OCI-LY3 (cell line): ENCODE measurements around the gene PPY.

Experiments used
- H2AFZ ChIP-seq: fragments of 200-600, 300-600 bp; shearing (Covaris generic); 2 replicates; pipeline ENCODE4 v1.6.0; 2014; ENCODE audit warnings: antibody characterized with exemption, low read depth, low read length
- H3K27ac ChIP-seq: fragments of 200-600, 300-600 bp; sonication (generic); 2 replicates; pipeline ENCODE4 v1.5.1; 2014; ENCODE audit warnings: mild to moderate bottlenecking, low read length, moderate library complexity, mixed read lengths
- H3K27me3 ChIP-seq: fragments of 200-600, 300-600 bp; sonication (generic); 2 replicates; pipeline ENCODE4 v1.6.1; 2014; ENCODE audit warnings: low read depth, low read length, mixed read lengths
- H3K36me3 ChIP-seq: fragments of 200-600, 300-600 bp; sonication (generic); replicated peaks from 2 replicates; pipeline ENCODE3; 2014; ENCODE audit warnings: low read depth, low read length, mixed read lengths
- H3K4me1 ChIP-seq: fragments of 300-600, 200-600 bp; sonication (generic); 2 replicates; pipeline ENCODE4 v1.6.1; 2014; ENCODE audit warnings: low read length, mixed read lengths
- H3K4me2 ChIP-seq: fragments of 200-600, 300-600 bp; sonication (generic); 2 replicates; pipeline ENCODE4 v1.6.1; 2014; ENCODE audit warnings: low read length, mixed read lengths
- H3K4me3 ChIP-seq: fragments of 300-600, 200-600 bp; sonication (generic); 2 replicates; pipeline ENCODE4 v1.5.1; 2014; ENCODE audit warnings: antibody characterized with exemption, mild to moderate bottlenecking, low read length, moderate library complexity
- H3K79me2 ChIP-seq: fragments of 300-600, 200-600 bp; shearing (Covaris generic); 2 replicates; pipeline ENCODE4 v1.6.1; 2014; ENCODE audit warnings: mild to moderate bottlenecking, low read length, mixed read lengths
- H3K9ac ChIP-seq: fragments of 300-600, 200-600 bp; shearing (Covaris generic); 2 replicates; pipeline ENCODE4 v1.6.0; 2014; ENCODE audit warnings: mild to moderate bottlenecking, low read length, moderate library complexity
- H3K9me3 ChIP-seq: fragments of 200-600, 300-600 bp; shearing (Covaris generic); 2 replicates; pipeline ENCODE4 v1.6.1; 2014; ENCODE audit warnings: low read length, mixed read lengths; ENCODE audit not compliant: insufficient read depth
- H4K20me1 ChIP-seq: fragments of 200-600, 300-600 bp; sonication (generic); 2 replicates; pipeline ENCODE4 v1.6.1; 2016; ENCODE audit warnings: low read length, mixed read lengths; ENCODE audit not compliant: insufficient read depth
- CTCF ChIP-seq: fragments of 200-600, 300-600 bp; sonication (generic); IDR thresholded peaks from 2 replicates; pipeline ENCODE4 v1.5.1; 2014; ENCODE audit warnings: antibody characterized with exemption, low read length, low read depth
- EZH2phosphoT487 ChIP-seq: fragments of 200-600 bp; shearing (Covaris generic); IDR thresholded peaks from 2 replicates; pipeline ENCODE4 v1.6.1; 2018; ENCODE audit warnings: antibody characterized with exemption, mixed run types, low read depth

Gene PPY

GRCh38 chr17:43917016-43917347 lies 25.3 kb downstream of the PPY start:
- Histone ChIP-seq H2AFZ (no peak overlapping the region), H3K27me3 (no peaks in the 10 kb centered on the region; the same call in 1 of the 2 replicates), H3K4me3 (no peak overlapping the region), H3K4me2 (no peak overlapping the region), H3K27ac (no peak overlapping the region), H3K36me3 (no peaks in the 10 kb centered on the region), H3K9ac (no peak overlapping the region), H4K20me1 (no peaks in the 10 kb centered on the region), H3K9me3 (no peaks in the 10 kb centered on the region), H3K79me2 (no peaks in the 10 kb centered on the region), H3K4me1 (no peaks in the 10 kb centered on the region)
- TF ChIP-seq CTCF = no peak
- no peak for TF ChIP-seq EZH2phosphoT487

- Histone ChIP-seq H4K20me1 (no peaks in the 10 kb centered on the region), H3K36me3 (no peaks in the 10 kb centered on the region), H3K27me3 (no peaks in the 10 kb centered on the region; the same call in 1 of the 2 replicates), H3K4me3 (no peak overlapping the region), H3K9ac (no peak overlapping the region), H3K79me2 (no peaks in the 10 kb centered on the region), H2AFZ (no peak overlapping the region), H3K4me2 (no peak overlapping the region), H3K9me3 (no peaks in the 10 kb centered on the region), H3K4me1 (no peaks in the 10 kb centered on the region), H3K27ac (no peak overlapping the region)
- TF ChIP-seq CTCF (no peak), EZH2phosphoT487 (no peak)
Measured at GRCh38 chr17:43916385-43916784, 25.9 kb downstream of the PPY start.

- Histone ChIP-seq H3K4me1 (no peaks in the 10 kb centered on the region), H3K9ac (no peak overlapping the region), H3K9me3 (no peaks in the 10 kb centered on the region), H3K36me3 (no peaks in the 10 kb centered on the region), H2AFZ (no peak overlapping the region), H4K20me1 (no peaks in the 10 kb centered on the region), H3K27ac (no peak overlapping the region), H3K4me3 (no peak overlapping the region), H3K4me2 (no peak overlapping the region), H3K79me2 (no peaks in the 10 kb centered on the region), H3K27me3 (no peaks in the 10 kb centered on the region; the same call in 1 of the 2 replicates)
- TF ChIP-seq CTCF (no peak), EZH2phosphoT487 (no peak)
Measured at GRCh38 chr17:43915559-43915958, 26.7 kb downstream of the PPY start.

GRCh38 chr17:43914451-43914850 lies 27.8 kb downstream of the PPY start:
- Histone ChIP-seq H3K9ac (no peak overlapping the region), H2AFZ (no peak overlapping the region), H3K36me3 (no peaks in the 10 kb centered on the region), H3K27ac (no peak overlapping the region), H3K4me2 (no peak overlapping the region), H4K20me1 (0 out of 2 replicates have a peak, but pooled peaks cover 3% of the 10 kb centered on the region), H3K4me3 (no peak overlapping the region), H3K79me2 (no peaks in the 10 kb centered on the region), H3K9me3 (no peaks in the 10 kb centered on the region), H3K4me1 (no peaks in the 10 kb centered on the region), H3K27me3 (peaks cover 3% of the 10 kb centered on the region)
- TF ChIP-seq CTCF (no peak), EZH2phosphoT487 (no peak)
